ENCODE results near the gene EPAS1.
A peak's percentile ranks its signal among the peaks of the same experiment; 100 is the strongest.

Gene EPAS1

GRCh38 chr2:46273225-46273863, 23.9 kb upstream of the EPAS1 start:
- DNase-seq (ENCODE audit: low read depth in 2 of 2), result no peak

- DNase-seq (ENCODE audit: low read depth in 2 of 2), result no peak
Measured at GRCh38 chr2:46273919-46274318, 23.3 kb upstream of the EPAS1 start.

- no peak for DNase-seq (ENCODE audit: low read depth in 2 of 2)
Measured at GRCh38 chr2:46274586-46274985, 22.6 kb upstream of the EPAS1 start.

- no peak for DNase-seq (ENCODE audit: low read depth in 2 of 2)
Measured at GRCh38 chr2:46275995-46276394, 21.2 kb upstream of the EPAS1 start.

GRCh38 chr2:46276642-46277041, 20.6 kb upstream of the EPAS1 start:
- DNase-seq (ENCODE audit: low read depth in 2 of 2), result no peak

GRCh38 chr2:46277431-46278190, 19.6 kb upstream of the EPAS1 start:
- DNase-seq (ENCODE audit: low read depth in 2 of 2), result no peak

- no peak for DNase-seq (ENCODE audit: low read depth in 2 of 2)
Measured at GRCh38 chr2:46278952-46279351, 18.3 kb upstream of the EPAS1 start.

GRCh38 chr2:46281939-46282338, 15.3 kb upstream of the EPAS1 start:
- DNase-seq (ENCODE audit: low read depth in 2 of 2), result no peak

- no peak for DNase-seq (ENCODE audit: low read depth in 2 of 2)
Measured at GRCh38 chr2:46283693-46284092, 13.5 kb upstream of the EPAS1 start.

GRCh38 chr2:46284260-46284659, 12.9 kb upstream of the EPAS1 start:
- no peak for DNase-seq (ENCODE audit: low read depth in 2 of 2)

- DNase-seq (ENCODE audit: low read depth in 2 of 2), result no peak
Measured at GRCh38 chr2:46284796-46285195, 12.4 kb upstream of the EPAS1 start.

GRCh38 chr2:46286715-46287114, 10.5 kb upstream of the EPAS1 start:
- DNase-seq (ENCODE audit: low read depth in 2 of 2), result no peak

GRCh38 chr2:46290078-46290477, 7.1 kb upstream of the EPAS1 start:
- DNase-seq (ENCODE audit: low read depth in 2 of 2), result no peak

GRCh38 chr2:46293466-46293865, 3.7 kb upstream of the EPAS1 start:
- DNase-seq (ENCODE audit: low read depth in 2 of 2), result no peak

- peak in 1 of 2 donors; percentile 31 for DNase-seq (ENCODE audit: low read depth in 2 of 2)
Measured at GRCh38 chr2:46294176-46294836, 2.9 kb upstream of the EPAS1 start.

- no peak for DNase-seq (ENCODE audit: low read depth in 2 of 2)
Measured at GRCh38 chr2:46296216-46296839, 879 bp upstream of the EPAS1 start.

GRCh38 chr2:46297546-46298271, 502 bp downstream of the EPAS1 start:
- peak; percentile 29 to 55 for DNase-seq (ENCODE audit: low read depth in 2 of 2)

- no peak for DNase-seq (ENCODE audit: low read depth in 2 of 2)
Measured at GRCh38 chr2:46298272-46298521, 990 bp downstream of the EPAS1 start.

GRCh38 chr2:46298522-46299353, 1.5 kb downstream of the EPAS1 start:
- peak in 1 of 2 donors; percentile 7 for DNase-seq (ENCODE audit: low read depth in 2 of 2)

GRCh38 chr2:46299365-46300263, 2.4 kb downstream of the EPAS1 start:
- no peak for DNase-seq (ENCODE audit: low read depth in 2 of 2)
